DND-41 (cell line): ENCODE results near the gene FOXN3.

Experiments used
- EZH2 ChIP-seq: IDR thresholded peaks from 3 replicates; pipeline ENCODE4 v1.6.1; 2012; ENCODE audit warnings: borderline replicate concordance, low read depth, mild to moderate bottlenecking, moderate library complexity, low read length, inconsistent platforms; ENCODE audit not compliant: severe bottlenecking
- TF ChIP-seq, protein P1 (sequence below): IDR thresholded peaks from 2 replicates; pipeline ENCODE4 v1.5.1; 2012; ENCODE audit warnings: borderline replicate concordance, low read length, moderate library complexity, mild to moderate bottlenecking; ENCODE audit not compliant: poor library complexity, severe bottlenecking; ENCODE audit errors: extremely low read depth

DNA sequence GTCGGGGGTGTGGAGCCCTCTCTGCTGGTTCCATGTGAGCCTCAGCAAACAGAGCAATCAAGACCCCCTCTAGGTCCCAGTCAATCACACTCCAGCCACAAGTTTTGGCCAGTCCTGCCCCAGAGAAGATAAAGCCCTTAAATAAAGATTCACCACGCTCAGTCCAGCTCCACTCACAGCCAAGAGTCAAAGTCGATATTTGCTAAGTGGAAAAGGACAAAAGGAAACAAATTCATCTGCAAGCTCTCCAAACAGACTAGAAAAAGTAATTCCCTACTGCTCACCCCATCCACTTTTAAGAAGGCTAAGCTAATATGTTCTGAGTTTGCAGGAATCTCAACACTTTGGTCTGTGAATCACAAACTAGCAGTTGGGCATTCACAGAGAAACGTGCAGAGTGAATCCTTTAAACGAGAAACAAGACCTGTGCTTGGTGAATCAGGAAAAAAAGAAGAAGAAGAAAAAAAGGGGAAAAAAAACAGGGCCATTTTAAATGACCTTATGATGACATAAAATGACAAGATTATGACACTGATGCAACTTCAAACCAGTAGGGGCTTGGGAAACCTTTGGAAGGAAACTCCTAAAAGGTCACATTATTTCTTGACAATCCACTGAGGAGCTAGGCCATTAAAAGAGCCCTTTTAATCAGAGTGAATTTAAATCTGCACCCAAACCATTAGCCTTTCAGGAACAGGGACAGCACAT lies 41.8 kb upstream of the FOXN3 start:
- TF ChIP-seq, protein P1, sequence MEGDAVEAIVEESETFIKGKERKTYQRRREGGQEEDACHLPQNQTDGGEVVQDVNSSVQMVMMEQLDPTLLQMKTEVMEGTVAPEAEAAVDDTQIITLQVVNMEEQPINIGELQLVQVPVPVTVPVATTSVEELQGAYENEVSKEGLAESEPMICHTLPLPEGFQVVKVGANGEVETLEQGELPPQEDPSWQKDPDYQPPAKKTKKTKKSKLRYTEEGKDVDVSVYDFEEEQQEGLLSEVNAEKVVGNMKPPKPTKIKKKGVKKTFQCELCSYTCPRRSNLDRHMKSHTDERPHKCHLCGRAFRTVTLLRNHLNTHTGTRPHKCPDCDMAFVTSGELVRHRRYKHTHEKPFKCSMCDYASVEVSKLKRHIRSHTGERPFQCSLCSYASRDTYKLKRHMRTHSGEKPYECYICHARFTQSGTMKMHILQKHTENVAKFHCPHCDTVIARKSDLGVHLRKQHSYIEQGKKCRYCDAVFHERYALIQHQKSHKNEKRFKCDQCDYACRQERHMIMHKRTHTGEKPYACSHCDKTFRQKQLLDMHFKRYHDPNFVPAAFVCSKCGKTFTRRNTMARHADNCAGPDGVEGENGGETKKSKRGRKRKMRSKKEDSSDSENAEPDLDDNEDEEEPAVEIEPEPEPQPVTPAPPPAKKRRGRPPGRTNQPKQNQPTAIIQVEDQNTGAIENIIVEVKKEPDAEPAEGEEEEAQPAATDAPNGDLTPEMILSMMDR, result no peak
- TF ChIP-seq EZH2, result no peak
